Measurements from ENCODE around the gene ANO7. TPM values are rescaled to one million over a fixed set of nuclear protein-coding genes. Genes with fewer than 3 reads are reported as not detected.

ANO7 gene, protein sequence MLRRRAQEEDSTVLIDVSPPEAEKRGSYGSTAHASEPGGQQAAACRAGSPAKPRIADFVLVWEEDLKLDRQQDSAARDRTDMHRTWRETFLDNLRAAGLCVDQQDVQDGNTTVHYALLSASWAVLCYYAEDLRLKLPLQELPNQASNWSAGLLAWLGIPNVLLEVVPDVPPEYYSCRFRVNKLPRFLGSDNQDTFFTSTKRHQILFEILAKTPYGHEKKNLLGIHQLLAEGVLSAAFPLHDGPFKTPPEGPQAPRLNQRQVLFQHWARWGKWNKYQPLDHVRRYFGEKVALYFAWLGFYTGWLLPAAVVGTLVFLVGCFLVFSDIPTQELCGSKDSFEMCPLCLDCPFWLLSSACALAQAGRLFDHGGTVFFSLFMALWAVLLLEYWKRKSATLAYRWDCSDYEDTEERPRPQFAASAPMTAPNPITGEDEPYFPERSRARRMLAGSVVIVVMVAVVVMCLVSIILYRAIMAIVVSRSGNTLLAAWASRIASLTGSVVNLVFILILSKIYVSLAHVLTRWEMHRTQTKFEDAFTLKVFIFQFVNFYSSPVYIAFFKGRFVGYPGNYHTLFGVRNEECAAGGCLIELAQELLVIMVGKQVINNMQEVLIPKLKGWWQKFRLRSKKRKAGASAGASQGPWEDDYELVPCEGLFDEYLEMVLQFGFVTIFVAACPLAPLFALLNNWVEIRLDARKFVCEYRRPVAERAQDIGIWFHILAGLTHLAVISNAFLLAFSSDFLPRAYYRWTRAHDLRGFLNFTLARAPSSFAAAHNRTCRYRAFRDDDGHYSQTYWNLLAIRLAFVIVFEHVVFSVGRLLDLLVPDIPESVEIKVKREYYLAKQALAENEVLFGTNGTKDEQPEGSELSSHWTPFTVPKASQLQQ
- total RNA-seq, result under 0.01 and 0.13 TPM in 2 replicates

DNA sequence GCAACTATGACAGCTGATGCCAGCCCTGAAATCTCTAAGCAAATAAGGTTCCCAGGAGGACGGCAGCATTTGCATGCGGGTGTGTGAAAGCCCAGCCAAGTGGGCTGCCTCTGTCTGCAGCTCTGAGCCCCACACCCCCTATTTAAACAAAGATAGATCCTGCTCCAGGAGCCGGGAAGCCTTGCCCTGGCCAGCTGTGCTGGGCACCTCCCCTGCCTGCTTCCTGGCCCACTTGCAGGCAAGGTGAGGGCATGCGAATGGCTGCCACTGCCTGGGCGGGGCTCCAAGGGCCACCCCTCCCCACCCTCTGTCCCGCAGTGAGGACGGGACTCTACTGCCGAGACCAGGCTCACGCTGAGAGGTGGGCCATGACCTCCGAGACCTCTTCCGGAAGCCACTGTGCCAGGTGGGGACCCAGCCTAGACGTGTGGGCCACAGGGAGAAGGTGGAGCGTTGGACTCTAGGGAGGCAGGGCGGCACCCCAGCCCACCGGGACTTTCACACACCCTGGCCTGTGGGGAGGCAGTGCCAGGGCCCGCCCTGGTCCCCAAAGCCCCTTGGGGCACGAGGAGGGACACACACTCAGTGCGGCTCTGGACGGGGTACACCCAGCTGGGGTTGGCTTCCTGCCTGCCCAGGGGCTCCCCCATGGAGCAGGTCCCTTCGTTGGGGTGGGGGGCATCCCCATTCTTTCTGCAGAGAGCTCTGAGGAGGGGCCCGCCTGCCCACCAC lies at the start of gene ANO7:
Gene ANO7, plus strand, starts transcription at position 317 of the 732 bp plus-strand sequence. CDS start 1,387 bp downstream, outside the sequence.
- Histone ChIP-seq H3K4me3 (ENCODE audit: low read depth, low read length) (no peak within 1 kb of the TSS), H3K27me3 (ENCODE audit: control insufficient read depth, insufficient read depth, low read length) (no peaks in the 10 kb centered on the region), H3K36me3 (ENCODE audit: control insufficient read depth, insufficient read depth, low read length) (no peaks in the 10 kb centered on the region)
- FAIRE-seq (no peak), DNase-seq (ENCODE audit: low read depth) (no peak)
- no peak for TF ChIP-seq CTCF (IDR thresholded peaks at IDR 0.05; ENCODE audit: insufficient read depth, low read length, severe bottlenecking)

DNA sequence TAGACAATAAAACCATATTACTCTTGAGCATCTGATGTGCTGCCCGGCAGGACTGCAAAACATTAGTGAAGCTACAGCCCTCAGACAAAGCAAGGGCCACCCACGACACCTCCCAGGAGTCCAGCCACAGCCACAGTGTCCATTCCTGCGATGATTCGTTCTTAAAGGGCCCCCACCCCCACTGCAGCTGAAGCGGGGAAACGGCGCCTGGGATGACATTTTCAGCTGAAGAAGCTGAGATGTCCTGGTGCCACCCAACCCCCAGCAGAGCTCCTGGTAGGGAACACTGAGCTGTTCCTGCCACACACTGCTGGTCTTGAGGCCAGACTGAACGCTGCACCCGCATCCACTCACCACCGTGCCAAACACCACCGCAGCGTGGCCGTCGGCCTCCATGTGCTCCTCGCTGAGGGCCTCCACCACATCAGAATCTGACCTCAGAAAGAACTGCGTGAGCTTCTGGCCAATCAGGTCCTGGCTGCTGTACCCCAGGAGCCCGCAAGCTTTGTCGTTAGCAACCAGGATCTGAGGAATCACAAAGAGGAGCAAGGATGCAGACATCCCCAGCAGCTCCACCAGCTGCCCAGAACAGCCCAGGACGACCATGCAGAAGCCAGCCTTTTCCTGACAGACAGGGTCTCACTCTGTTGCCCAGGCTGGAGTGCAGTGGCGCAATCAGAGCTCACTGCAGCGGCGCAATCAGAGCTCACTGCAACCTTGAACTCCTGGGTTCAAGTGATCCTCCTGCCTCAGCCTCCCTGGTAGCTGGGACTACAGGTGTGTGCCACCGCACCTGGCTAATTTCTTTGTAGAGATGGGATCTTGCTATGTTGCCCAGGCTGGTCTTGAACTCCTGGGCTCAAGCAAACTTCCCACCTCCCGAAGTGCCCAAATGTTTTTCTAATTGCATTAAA lies 48.7 kb upstream of the ANO7 start:
- Histone ChIP-seq H3K36me3 (ENCODE audit: control insufficient read depth, insufficient read depth, low read length) (peaks cover 1% of the 10 kb centered on the region), H3K27me3 (ENCODE audit: control insufficient read depth, insufficient read depth, low read length) (no peaks in the 10 kb centered on the region), H3K4me3 (ENCODE audit: low read depth, low read length) (no peak overlapping the region)
- FAIRE-seq (no peak), DNase-seq (ENCODE audit: low read depth) (no peak)
- no peak for TF ChIP-seq CTCF (IDR thresholded peaks at IDR 0.05; ENCODE audit: insufficient read depth, low read length, severe bottlenecking)

DNA sequence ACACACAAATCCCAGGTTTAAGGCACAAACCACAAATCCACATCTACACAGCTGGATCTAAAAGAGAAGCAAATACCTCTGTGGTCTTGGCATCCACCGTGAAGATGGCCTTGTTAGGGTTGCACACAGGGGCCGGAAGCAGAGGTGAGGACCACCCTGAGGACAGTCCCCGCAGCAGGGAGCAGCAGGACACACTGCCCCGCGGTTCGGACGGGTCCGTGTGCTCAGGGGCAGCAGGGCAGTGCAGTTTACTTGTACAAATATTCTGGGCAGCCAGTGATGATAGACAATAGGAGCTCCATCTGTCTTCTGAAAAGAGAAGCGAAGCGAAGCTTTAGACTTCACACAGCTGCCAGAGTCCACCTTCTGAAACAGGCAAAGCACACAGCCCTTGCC lies 48.0 kb upstream of the ANO7 start:
- peak; percentile 7 for FAIRE-seq
- H3K4me3 ChIP-seq (ENCODE audit: low read depth, low read length), result no peak overlapping the region
- H3K36me3 ChIP-seq (ENCODE audit: control insufficient read depth, insufficient read depth, low read length), result peaks cover 1% of the 10 kb centered on the region
- no peaks in the 10 kb centered on the region for H3K27me3 ChIP-seq (ENCODE audit: control insufficient read depth, insufficient read depth, low read length)
- no peak for DNase-seq (ENCODE audit: low read depth)
- TF ChIP-seq CTCF (IDR thresholded peaks at IDR 0.05; ENCODE audit: insufficient read depth, low read length, severe bottlenecking), result no peak

- FAIRE-seq (no peak), DNase-seq (ENCODE audit: low read depth) (no peak)
- TF ChIP-seq CTCF (IDR thresholded peaks at IDR 0.05; ENCODE audit: insufficient read depth, low read length, severe bottlenecking), result no peak
- peaks cover 1% of the 10 kb centered on the region for H3K36me3 ChIP-seq (ENCODE audit: control insufficient read depth, insufficient read depth, low read length)
- H3K4me3 ChIP-seq (ENCODE audit: low read depth, low read length), result no peak overlapping the region
- no peaks in the 10 kb centered on the region for H3K27me3 ChIP-seq (ENCODE audit: control insufficient read depth, insufficient read depth, low read length)
Observed at GRCh38 chr2:241141214-241141770, 47.2 kb upstream of the ANO7 start.

DNA sequence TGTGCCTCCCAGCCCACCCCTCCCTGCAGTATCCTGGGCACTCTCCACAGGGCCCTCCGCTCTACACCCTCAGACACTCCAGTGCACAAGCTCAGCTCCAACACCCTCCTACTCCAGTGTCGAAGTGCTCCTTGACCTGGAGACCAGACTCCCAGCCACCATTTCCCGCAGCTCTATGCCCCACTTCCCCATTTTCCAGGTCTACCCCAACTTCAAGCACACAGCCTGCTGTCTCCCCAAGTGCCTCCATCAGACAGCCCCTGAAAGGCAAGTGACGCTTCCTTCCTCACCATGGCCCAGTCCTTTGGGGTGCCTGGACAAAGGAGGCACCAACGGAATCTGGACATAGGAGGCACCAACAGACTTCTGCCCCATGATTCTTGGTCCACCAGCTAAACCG lies 46.4 kb upstream of the ANO7 start:
- FAIRE-seq, result no peak
- TF ChIP-seq CTCF (IDR thresholded peaks at IDR 0.05; ENCODE audit: insufficient read depth, low read length, severe bottlenecking), result no peak
- Histone ChIP-seq H3K4me3 (ENCODE audit: low read depth, low read length) (no peak overlapping the region), H3K27me3 (ENCODE audit: control insufficient read depth, insufficient read depth, low read length) (no peaks in the 10 kb centered on the region), H3K36me3 (ENCODE audit: control insufficient read depth, insufficient read depth, low read length) (peaks cover 1% of the 10 kb centered on the region)
- no peak for DNase-seq (ENCODE audit: low read depth)
